HepG2 (cell line): ENCODE data around the gene DOCK1. TPM values are rescaled to one million over a fixed set of nuclear protein-coding genes. Genes with fewer than 3 reads are reported as not detected.

Experiments
- ATAC-seq: fragments of 200-7000 bp; cut with Tn5 transposase; 3 replicates; pipeline ENCODE4 v1.9.1; 2020; ENCODE audit warnings: mild to moderate bottlenecking, moderate library complexity
- BruUV-seq: library from RNA; stranded (reverse); fragments of 400-500 nt; replicated peaks from 2 replicates; lab custom pipeline; 2021; lab: Mats Ljungman, UMichigan
- CTCF ChIA-PET: fragments of 300-600 bp; formaldehyde crosslinking; extraction: SDS; loops from one replicate; lab custom pipeline; 2021; ENCODE audit warnings: low total read pairs, inconsistent platforms, low intra/inter-chr PET ratio; lab: Yijun Ruan, JAX
- POLR2A ChIA-PET: fragments of 350-600 bp; sonication (Branson Sonifier 250); formaldehyde crosslinking; loops from one replicate; lab custom pipeline; 2020; ENCODE audit warnings: antibody characterized with exemption, inconsistent platforms; lab: Yijun Ruan, JAX
- DNase-seq: peaks from one replicate; pipeline ENCODE4 v3.0.0-alpha.2; 2015; ENCODE audit warnings: low spot score
- FAIRE-seq: peaks from 3 replicates; lab custom pipeline; 2011; peaks lifted over from hg19 to GRCh38; lab: Jason Lieb, UNC
- H2AFZ ChIP-seq: one replicate; pipeline ENCODE4 v1.6.1; 2011; ENCODE audit warnings: low read length, inconsistent platforms
- H3K27ac ChIP-seq: fragments of 300-600 bp; 3 replicates; pipeline ENCODE4 v1.8.0; 2011; ENCODE audit warnings: mixed run types, mild to moderate bottlenecking, mixed read lengths, low read length, inconsistent platforms; ENCODE audit not compliant: insufficient read depth; ENCODE audit errors: extremely low read length
- H3K27me3 ChIP-seq, 2 experiments: fragments of 200-600 bp in 1 of 2; 2 replicates in 1 of 2; 3 replicates in 1 of 2; pipeline versions ENCODE4 v1.6.0 to v1.8.0; 2011; ENCODE audit warnings: low read length in 2 of 2, mild to moderate bottlenecking in 2 of 2, moderate library complexity in 2 of 2, inconsistent platforms in 1 of 2; ENCODE audit not compliant: insufficient read depth in 2 of 2, control insufficient read depth in 1 of 2
- H3K36me3 ChIP-seq, 2 experiments: fragments of 200-600 bp in 1 of 2; replicated peaks in 1 of 2; 2 replicates in 1 of 2; 3 replicates in 1 of 2; pipeline versions ENCODE4 v1.5.1 to v1.8.0; 2011; ENCODE audit warnings: low read length in 2 of 2, inconsistent platforms in 1 of 2; ENCODE audit not compliant: insufficient read depth in 2 of 2, control insufficient read depth in 1 of 2
- H3K4me1 ChIP-seq: 2 replicates; pipeline ENCODE4 v1.5.1; 2012; ENCODE audit warnings: low read length, inconsistent platforms; ENCODE audit not compliant: insufficient read depth
- H3K4me2 ChIP-seq: 2 replicates; pipeline ENCODE4 v1.6.0; 2011; ENCODE audit warnings: low read depth, low read length, inconsistent platforms
- H3K4me3 ChIP-seq, 3 experiments: fragments of 200-600 bp in 1 of 3; sonication (generic), shearing (Covaris generic) in 1 of 3; replicated peaks in 1 of 3; 2 replicates each; pipeline ENCODE4 v1.5.1; 2011 to 2016; ENCODE audit warnings: low read length in 3 of 3, inconsistent platforms in 2 of 3, low read depth in 2 of 3, mild to moderate bottlenecking in 2 of 3, control low read depth in 1 of 3, mixed read lengths in 1 of 3; ENCODE audit not compliant: insufficient read depth in 1 of 3
- H3K79me2 ChIP-seq: one replicate; pipeline ENCODE4 v1.6.1; 2011; ENCODE audit warnings: low read length, inconsistent platforms; ENCODE audit not compliant: insufficient read depth
- H3K9ac ChIP-seq: 2 replicates; pipeline ENCODE4 v1.6.0; 2011; ENCODE audit warnings: mild to moderate bottlenecking, low read depth, low read length, inconsistent platforms; ENCODE audit not compliant: insufficient read depth
- H3K9me3 ChIP-seq: 2 replicates; pipeline ENCODE4 v1.5.1; 2012; ENCODE audit warnings: mild to moderate bottlenecking, low read length
- H4K20me1 ChIP-seq: 2 replicates; pipeline ENCODE4 v1.6.0; 2011; ENCODE audit warnings: inconsistent platforms, mild to moderate bottlenecking, low read length, moderate library complexity; ENCODE audit not compliant: insufficient read depth
- ZNF619 ChIP-seq: sonication (generic); formaldehyde crosslinking; IDR thresholded peaks from 2 replicates; pipeline ENCODE4 v1.4.0; 2020; ENCODE audit warnings: mild to moderate bottlenecking, missing genetic modification reagents
- ZNF768 ChIP-seq: sonication (generic); formaldehyde crosslinking; IDR thresholded peaks from 2 replicates; pipeline ENCODE4 v1.4.0; 2020; ENCODE audit warnings: missing genetic modification reagents
- WGBS: methylation state at CpG from one replicate; pipeline ENCODE4 v1.1.6; 2017; ENCODE audit warnings: low lambda C conversion rate; 5-methylcytosine and 5-hydroxymethylcytosine counted together
- in situ Hi-C: cut with HindIII; loops from 2 replicates; pipeline ENCODE4 v1.10.0; 2017; ENCODE audit warnings: low pct_unique_long_range_greater_than_20kb; ENCODE audit not compliant: extremely low pct_ligation_motif_present
- intact Hi-C: fragments of 100-400 bp; cut with micrococcal nuclease; formaldehyde crosslinking; loops from one replicate; pipeline ENCODE4 v1.10.0; 2022; ENCODE audit not compliant: unreplicated experiment
- polyA plus RNA-seq, 8 experiments: library from polyadenylated mRNA; depleted of rRNA in 3 of 8; stranded (reverse) in 7 of 8; unstranded in 1 of 8; fragments of >200 nt; fragmentation: Illumina TruSeq in 4 of 8; extraction: Trizol in 4 of 8; gene quantifications; 2 replicates each; pipeline versions ENCODE4 v1.2.1 to v1.2.3, GENCODE V29; 2011 to 2016; ENCODE audit warnings: low read depth in 4 of 8, missing spikeins in 1 of 8, mixed read lengths in 1 of 8; ENCODE audit not compliant: insufficient read depth in 1 of 8
- total RNA-seq, 5 experiments: library from RNA; depleted of rRNA; stranded (reverse); fragments of >200 nt; fragmentation: Illumina TruSeq; extraction: Trizol; gene quantifications; 2 replicates each; pipeline ENCODE4 v1.2.3, GENCODE V29; 2016; ENCODE audit warnings: low read depth in 1 of 5
- TF ChIP-seq, protein P1 (sequence below): sonication (generic); formaldehyde crosslinking; IDR thresholded peaks from 2 replicates; pipeline ENCODE4 v1.8.1; 2023; ENCODE audit warnings: missing genetic modification reagents, inconsistent platforms, borderline replicate concordance

Gene DOCK1
- total and polyA plus RNA-seq, 2 of the 13 experiments (the other 11 are each of a cell fraction or from before 2014, with no cell fraction given), result 8.3 to 25.5 TPM

DNA sequence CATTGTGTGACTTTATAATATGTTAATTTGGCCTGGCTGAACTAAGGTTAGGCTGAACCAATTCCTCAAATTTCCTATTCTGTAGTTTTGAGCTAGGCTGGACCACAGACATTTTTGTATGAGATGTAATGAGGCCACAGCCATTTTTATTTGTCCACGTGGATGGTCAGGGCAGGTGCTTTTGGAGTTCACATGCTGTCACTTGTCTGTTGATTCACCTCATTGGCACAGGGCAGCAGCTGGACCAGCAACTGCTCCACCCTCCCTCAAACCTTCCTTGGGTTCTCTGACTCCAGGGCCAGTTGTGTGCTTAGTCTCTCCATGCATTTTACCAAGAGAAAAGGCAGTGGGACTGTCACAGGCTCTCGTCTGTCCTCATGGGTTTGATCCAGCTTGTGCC, 567.7 kb downstream of the DOCK1 start:
- Histone ChIP-seq H3K9ac (no peak overlapping the region), H3K4me1 (peaks cover 9% of the 10 kb centered on the region), H3K27ac (no peak overlapping the region), H3K4me2 (no peak overlapping the region), H3K9me3 (no peaks in the 10 kb centered on the region), H3K27me3 (no peaks in the 10 kb centered on the region; a peak in 1 of 5 replicates), H3K79me2 (no peaks in the 10 kb centered on the region), H3K36me3 (no peaks in the 10 kb centered on the region), H3K4me3 (no peak overlapping the region), H2AFZ (no peak overlapping the region), H4K20me1 (no peaks in the 10 kb centered on the region)
- intact Hi-C loops (no loop called here), in situ Hi-C loops (no loop called here)
- ChIA-PET CTCF (no interaction called here), POLR2A (no interaction called here)
- BruUV-seq, result no TSS peak
- FAIRE-seq, result no peak
- WGBS, result 0% methylated on average over 2 of the region's 2 CpGs
- TF ChIP-seq ZNF619 (CRISPR knock-in tag), result no peak
- ATAC-seq, result no peak
- no peak for DNase-seq

DNA sequence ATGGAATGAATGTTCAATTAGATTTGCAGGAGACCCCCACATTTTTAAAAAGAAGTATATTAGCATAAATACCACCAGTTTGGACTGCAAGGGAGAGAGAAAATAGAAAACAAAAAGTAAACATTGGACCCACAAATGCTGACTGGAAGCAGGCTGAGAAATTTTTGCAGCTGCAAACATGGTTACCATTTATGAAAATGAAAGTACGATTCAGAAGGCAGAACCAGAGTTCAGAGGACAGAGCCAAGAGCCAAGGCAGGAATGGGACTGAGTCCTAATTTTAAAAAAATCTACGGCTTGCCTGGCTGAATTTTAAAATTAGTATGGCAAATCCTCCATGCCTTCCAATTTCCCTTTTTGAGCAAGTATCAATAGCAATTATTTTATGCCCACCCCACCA, 569.3 kb downstream of the DOCK1 start:
- no peak for ATAC-seq
- FAIRE-seq, result no peak
- Histone ChIP-seq H3K4me2 (no peak overlapping the region), H3K36me3 (no peaks in the 10 kb centered on the region), H3K27ac (no peak overlapping the region), H3K4me3 (no peak overlapping the region), H2AFZ (no peak overlapping the region), H4K20me1 (no peaks in the 10 kb centered on the region), H3K79me2 (no peaks in the 10 kb centered on the region), H3K9me3 (no peaks in the 10 kb centered on the region), H3K9ac (no peak overlapping the region), H3K4me1 (no peaks in the 10 kb centered on the region), H3K27me3 (no peaks in the 10 kb centered on the region; a peak in 1 of 5 replicates)
- CTCF ChIA-PET, result no interaction called here
- 0% methylated on average over 2 of the region's 2 CpGs for WGBS
- in situ Hi-C loops (no loop called here), intact Hi-C loops (no loop called here)
- TF ChIP-seq, protein P1, sequence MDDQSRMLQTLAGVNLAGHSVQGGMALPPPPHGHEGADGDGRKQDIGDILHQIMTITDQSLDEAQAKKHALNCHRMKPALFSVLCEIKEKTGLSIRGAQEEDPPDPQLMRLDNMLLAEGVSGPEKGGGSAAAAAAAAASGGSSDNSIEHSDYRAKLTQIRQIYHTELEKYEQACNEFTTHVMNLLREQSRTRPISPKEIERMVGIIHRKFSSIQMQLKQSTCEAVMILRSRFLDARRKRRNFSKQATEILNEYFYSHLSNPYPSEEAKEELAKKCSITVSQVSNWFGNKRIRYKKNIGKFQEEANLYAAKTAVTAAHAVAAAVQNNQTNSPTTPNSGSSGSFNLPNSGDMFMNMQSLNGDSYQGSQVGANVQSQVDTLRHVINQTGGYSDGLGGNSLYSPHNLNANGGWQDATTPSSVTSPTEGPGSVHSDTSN (CRISPR knock-in tag), result no peak
- no peak for TF ChIP-seq ZNF768 (CRISPR knock-in tag)
- no peak for DNase-seq
- POLR2A ChIA-PET, result no interaction called here
- no TSS peak for BruUV-seq
